CD14-positive monocyte (primary cell): ENCODE measurements around the gene GALNS. TPM values are rescaled to one million over a fixed set of nuclear protein-coding genes. Genes with fewer than 3 reads are reported as not detected.

Source experiments
- DNase-seq, 3 donors: peaks; one replicate each; pipeline ENCODE4 v3.0.0-alpha.2; 2011 to 2022
- H2AFZ ChIP-seq: 2 replicates; pipeline ENCODE4 v1.6.0; 2012; ENCODE audit warnings: mild to moderate bottlenecking, low read depth, low read length, inconsistent platforms; ENCODE audit not compliant: insufficient read depth, poor library complexity, severe bottlenecking
- H3K27ac ChIP-seq, 2 donors: 1 replicate in 1 of 2; 2 replicates in 1 of 2; pipeline ENCODE4 v1.5.1; 2012 to 2013; ENCODE audit warnings: low read length in 2 of 2, control low read depth in 1 of 2, inconsistent platforms in 1 of 2, low read depth in 1 of 2, mild to moderate bottlenecking in 1 of 2
- H3K27me3 ChIP-seq, 2 donors: one replicate each; pipeline versions ENCODE4 v1.6.0 to v1.6.1; 2011 to 2013; ENCODE audit warnings: low read length in 2 of 2; ENCODE audit not compliant: control insufficient read depth in 2 of 2, insufficient read depth in 2 of 2
- H3K36me3 ChIP-seq, 2 donors: replicated peaks in 1 of 2; 1 replicate in 1 of 2; 2 replicates in 1 of 2; pipeline versions ENCODE4 v1.5.1 to v1.6.1; 2012 to 2013; ENCODE audit warnings: low read length in 2 of 2, control low read depth in 1 of 2, inconsistent platforms in 1 of 2, mild to moderate bottlenecking in 1 of 2; ENCODE audit not compliant: insufficient read depth in 2 of 2, control insufficient read depth in 1 of 2
- H3K4me1 ChIP-seq, 2 donors: 1 replicate in 1 of 2; 2 replicates in 1 of 2; pipeline versions ENCODE4 v1.5.1 to v1.6.1; 2012 to 2013; ENCODE audit warnings: low read length in 2 of 2, control low read depth in 1 of 2, inconsistent platforms in 1 of 2, mild to moderate bottlenecking in 1 of 2, moderate library complexity in 1 of 2; ENCODE audit not compliant: insufficient read depth in 2 of 2, control insufficient read depth in 1 of 2
- H3K4me2 ChIP-seq: replicated peaks from 2 replicates; pipeline ENCODE3; 2012; ENCODE audit warnings: low read length, moderate library complexity, mild to moderate bottlenecking; ENCODE audit not compliant: poor library complexity, severe bottlenecking; ENCODE audit errors: extremely low read depth
- H3K4me3 ChIP-seq, 3 experiments: fragments of 200-600 bp in 1 of 3; sonication (generic) in 1 of 3; replicated peaks in 1 of 3; 1 replicate in 2 of 3; 2 replicates in 1 of 3; pipeline ENCODE4 v1.5.1; 2011 to 2013; ENCODE audit warnings: low read length in 3 of 3, mild to moderate bottlenecking in 3 of 3, control low read depth in 2 of 3, low read depth in 2 of 3, inconsistent platforms in 1 of 3, moderate library complexity in 1 of 3
- H3K79me2 ChIP-seq: 2 replicates; pipeline ENCODE4 v1.6.0; 2012; ENCODE audit warnings: mild to moderate bottlenecking, control low read depth, inconsistent platforms, low read length, moderate library complexity; ENCODE audit not compliant: insufficient read depth
- H3K9ac ChIP-seq: 2 replicates; pipeline ENCODE4 v1.6.0; 2017; ENCODE audit warnings: low read length, mild to moderate bottlenecking; ENCODE audit not compliant: insufficient read depth, poor library complexity, severe bottlenecking
- H3K9me3 ChIP-seq, 2 donors: replicated peaks in 1 of 2; 1 replicate in 1 of 2; 2 replicates in 1 of 2; pipeline versions ENCODE4 v1.5.1 to v1.6.1; 2012 to 2013; ENCODE audit warnings: low read length in 2 of 2, control low read depth in 1 of 2; ENCODE audit not compliant: control insufficient read depth in 1 of 2, insufficient read depth in 1 of 2
- H4K20me1 ChIP-seq: 2 replicates; pipeline ENCODE4 v1.6.0; 2012; ENCODE audit warnings: mild to moderate bottlenecking, low read length, control low read depth, moderate library complexity; ENCODE audit not compliant: insufficient read depth
- H3K27ac Mint-ChIP-seq, 7 donors: one replicate each; pipeline ENCODE4 v1.8.0; 2020; ENCODE audit warnings: mild to moderate bottlenecking in 7 of 7, mixed read lengths in 7 of 7, moderate library complexity in 6 of 7, inconsistent platforms in 2 of 7
- H3K27me3 Mint-ChIP-seq, 3 donors: one replicate each; pipeline ENCODE4 v1.8.0; 2021 to 2022; ENCODE audit warnings: low read depth in 3 of 3, mild to moderate bottlenecking in 3 of 3, mixed read lengths in 3 of 3, moderate library complexity in 3 of 3, inconsistent platforms in 1 of 3
- H3K36me3 Mint-ChIP-seq, 2 donors: one replicate each; pipeline ENCODE4 v1.8.0; 2020; ENCODE audit warnings: mixed read lengths in 2 of 2, inconsistent platforms in 1 of 2, mild to moderate bottlenecking in 1 of 2
- H3K4me1 Mint-ChIP-seq: one replicate; pipeline ENCODE4 v1.8.0; 2020; ENCODE audit warnings: mild to moderate bottlenecking, mixed read lengths
- H3K4me3 Mint-ChIP-seq, 2 donors: one replicate each; pipeline ENCODE4 v1.8.0; 2020; ENCODE audit warnings: mild to moderate bottlenecking in 2 of 2, mixed read lengths in 2 of 2, moderate library complexity in 1 of 2
- H3K9me3 Mint-ChIP-seq, 7 donors: one replicate each; pipeline ENCODE4 v1.8.0; 2020 to 2022; ENCODE audit warnings: mixed read lengths in 7 of 7, mild to moderate bottlenecking in 6 of 7, moderate library complexity in 6 of 7, inconsistent platforms in 2 of 7
- WGBS: methylation state at CpG from one replicate; pipeline ENCODE4 v1.1.5; 2013; ENCODE audit warnings: missing lambda C conversion rate; ENCODE audit not compliant: insufficient coverage; 5-methylcytosine and 5-hydroxymethylcytosine counted together
- intact Hi-C, 2 donors: fragments of 100-400 bp; cut with micrococcal nuclease; formaldehyde crosslinking; loops; one replicate each; pipeline versions ENCODE4 v1.15.0 to v1.15.1; 2023
- polyA plus RNA-seq, 3 donors: library from polyadenylated mRNA; depleted of rRNA in 1 of 3; unstranded in 2 of 3; stranded (reverse) in 1 of 3; fragments of 300-500 nt in 2 of 3; fragments of >200 nt in 1 of 3; fragmentation: Illumina TruSeq in 2 of 3; gene quantifications; 1 replicate in 2 of 3; 2 replicates in 1 of 3; pipeline ENCODE4 v1.2.3, GENCODE V29; 2012 to 2021
- TF ChIP-seq, protein P1 (sequence below): fragments of 200-600 bp; IDR thresholded peaks from one replicate; pipeline ENCODE4 v1.8.0; 2022; ENCODE audit warnings: antibody characterized with exemption, mild to moderate bottlenecking

GALNS gene
- polyA plus RNA-seq, 3 donors, result 20.2 to 34.4 (median 32.2) TPM

DNA sequence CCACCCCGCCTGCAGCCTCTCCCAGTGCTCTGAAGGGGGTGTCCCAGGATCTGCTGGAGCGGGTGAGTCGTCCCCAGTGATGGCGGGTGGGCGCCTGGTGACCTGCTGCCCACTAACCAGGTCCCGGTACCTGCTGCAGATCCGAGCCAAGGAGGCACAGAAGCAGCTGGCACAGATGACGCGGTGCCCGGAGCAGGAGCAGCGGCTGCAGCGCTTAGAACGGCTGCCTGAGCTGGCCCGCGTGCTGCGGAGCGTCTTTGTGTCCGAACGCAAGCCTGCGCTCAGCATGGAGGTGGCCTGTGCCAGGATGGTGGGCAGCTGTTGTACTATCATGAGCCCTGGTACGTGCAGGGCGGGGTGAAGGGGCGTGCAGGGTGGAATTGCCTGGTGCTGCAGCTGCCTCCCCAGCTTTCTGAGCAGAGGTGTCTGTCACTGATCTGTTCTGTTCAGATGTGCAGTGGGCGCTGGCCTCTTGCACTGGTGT lies 49.6 kb downstream of the GALNS start:
- WGBS, result 94% methylated on average over 24 of the region's 24 CpGs
- Mint-ChIP-seq H3K27me3 (peaks cover 0 to 2% (median 0%) of the 10 kb centered on the region in 3 donors), H3K36me3 (peaks cover 19 to 30% of the 10 kb centered on the region in 2 donors), H3K9me3 (no peaks in the 10 kb centered on the region), H3K4me3 (no peak overlapping the region), H3K4me1 (peaks cover 29% of the 10 kb centered on the region), H3K27ac (peak overlapping the region in 1 of 7 donors; percentile 2)
- no peak for DNase-seq
- Histone ChIP-seq H3K4me3 (no peak overlapping the region), H3K9ac (no peak overlapping the region), H3K36me3 (peaks cover 14 to 25% of the 10 kb centered on the region in 2 donors), H3K27me3 (no peaks in the 10 kb centered on the region), H3K27ac (no peak overlapping the region), H3K79me2 (peaks cover 80% of the 10 kb centered on the region), H3K9me3 (no peaks in the 10 kb centered on the region), H4K20me1 (peaks cover 40% of the 10 kb centered on the region), H2AFZ (no peak overlapping the region), H3K4me1 (peaks cover 41 to 60% of the 10 kb centered on the region in 2 donors), H3K4me2 (no peak overlapping the region)
- TF ChIP-seq, protein P1, sequence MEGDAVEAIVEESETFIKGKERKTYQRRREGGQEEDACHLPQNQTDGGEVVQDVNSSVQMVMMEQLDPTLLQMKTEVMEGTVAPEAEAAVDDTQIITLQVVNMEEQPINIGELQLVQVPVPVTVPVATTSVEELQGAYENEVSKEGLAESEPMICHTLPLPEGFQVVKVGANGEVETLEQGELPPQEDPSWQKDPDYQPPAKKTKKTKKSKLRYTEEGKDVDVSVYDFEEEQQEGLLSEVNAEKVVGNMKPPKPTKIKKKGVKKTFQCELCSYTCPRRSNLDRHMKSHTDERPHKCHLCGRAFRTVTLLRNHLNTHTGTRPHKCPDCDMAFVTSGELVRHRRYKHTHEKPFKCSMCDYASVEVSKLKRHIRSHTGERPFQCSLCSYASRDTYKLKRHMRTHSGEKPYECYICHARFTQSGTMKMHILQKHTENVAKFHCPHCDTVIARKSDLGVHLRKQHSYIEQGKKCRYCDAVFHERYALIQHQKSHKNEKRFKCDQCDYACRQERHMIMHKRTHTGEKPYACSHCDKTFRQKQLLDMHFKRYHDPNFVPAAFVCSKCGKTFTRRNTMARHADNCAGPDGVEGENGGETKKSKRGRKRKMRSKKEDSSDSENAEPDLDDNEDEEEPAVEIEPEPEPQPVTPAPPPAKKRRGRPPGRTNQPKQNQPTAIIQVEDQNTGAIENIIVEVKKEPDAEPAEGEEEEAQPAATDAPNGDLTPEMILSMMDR, result no peak
- intact Hi-C loops, result no loop called here

DNA sequence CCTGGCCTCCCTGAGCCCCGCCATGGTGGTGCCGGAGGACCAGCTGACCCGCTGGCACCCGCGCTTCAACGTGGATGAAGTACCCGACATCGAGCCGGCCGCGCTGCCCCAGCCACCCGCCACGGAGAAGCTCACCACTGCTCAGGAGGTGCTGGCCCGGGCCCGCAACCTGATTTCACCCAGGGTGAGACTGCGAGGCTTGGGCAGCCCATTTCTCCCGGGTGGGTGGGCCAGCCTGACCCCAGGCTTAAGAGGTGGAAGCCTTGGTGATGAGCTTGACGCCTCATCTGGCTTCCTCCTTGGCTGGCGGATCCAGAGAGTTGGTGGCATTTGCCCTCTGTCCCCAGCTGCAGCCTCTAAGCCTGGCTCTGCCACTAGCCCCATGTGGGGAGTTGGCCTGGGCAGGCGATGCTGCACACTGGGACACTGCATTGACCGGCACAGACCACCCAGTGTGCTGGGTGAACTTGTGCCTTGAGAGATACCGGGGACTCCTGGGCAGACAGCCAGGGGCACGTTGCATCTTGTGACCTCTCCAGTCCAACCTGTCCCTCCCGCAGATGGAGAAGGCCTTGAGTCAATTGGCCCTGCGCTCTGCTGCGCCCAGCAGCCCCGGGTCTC lies 50.1 kb downstream of the GALNS start:
- 94% methylated on average over 26 of the region's 27 CpGs for WGBS
- Mint-ChIP-seq H3K4me3 (no peak overlapping the region), H3K27ac (no peak overlapping the region), H3K9me3 (peaks cover 0 to 3% (median 0%) of the 10 kb centered on the region in 7 donors), H3K36me3 (peaks cover 19 to 30% of the 10 kb centered on the region in 2 donors), H3K27me3 (peaks cover 0 to 2% (median 0%) of the 10 kb centered on the region in 3 donors), H3K4me1 (peaks cover 32% of the 10 kb centered on the region)
- peaks cover 14 to 25% of the 10 kb centered on the region in 2 donors for H3K36me3 ChIP-seq
- H3K4me1 ChIP-seq, result peaks cover 44 to 60% of the 10 kb centered on the region in 2 donors
- H3K4me2 ChIP-seq, result no peak overlapping the region
- intact Hi-C loops, result no loop called here
- no peak overlapping the region for H2AFZ ChIP-seq
- H4K20me1 ChIP-seq, result peaks cover 40% of the 10 kb centered on the region
- DNase-seq, result no peak
- H3K9ac ChIP-seq, result no peak overlapping the region
- H3K27me3 ChIP-seq, result no peaks in the 10 kb centered on the region
- no peak overlapping the region for H3K4me3 ChIP-seq
- TF ChIP-seq, protein P1, result no peak
- H3K9me3 ChIP-seq, result no peaks in the 10 kb centered on the region
- no peak overlapping the region for H3K27ac ChIP-seq
- peaks cover 81% of the 10 kb centered on the region for H3K79me2 ChIP-seq
